Ureter (tissue), 1 donor: Measurements from ENCODE around the gene MCCC2. TPM values are rescaled to one million over a fixed set of nuclear protein-coding genes. Genes with fewer than 3 reads are reported as not detected.

Experiments
- total RNA-seq: library from RNA; stranded (reverse); gene quantifications from one replicate; pipeline ENCODE4 v1.2.4, GENCODE V29; 2023
- donor health status: DM: yes; HTN: yes; CAD: no.

The MCCC2 gene
- total RNA-seq, 1 donor from 2014 or later: 126 TPM

Other genes with a start within 250 kb of the MCCC2 start
- 39.9 TPM for gene BDP1, start 131.7 kb upstream of the MCCC2 start, total RNA-seq
- gene CARTPT, start 131.9 kb downstream of the MCCC2 start, total RNA-seq: not detected